GM19239 (cell line): ENCODE data around the gene GDF10.

ENCODE experiments used
- DNase-seq: peaks from one replicate; pipeline ENCODE4 v3.0.0; 2011; ENCODE audit warnings: low spot score; ENCODE audit not compliant: insufficient read length
- FAIRE-seq: peaks from 2 replicates; lab custom pipeline; 2011; peaks lifted over from hg19 to GRCh38; lab: Jason Lieb, UNC

GDF10 gene

DNA sequence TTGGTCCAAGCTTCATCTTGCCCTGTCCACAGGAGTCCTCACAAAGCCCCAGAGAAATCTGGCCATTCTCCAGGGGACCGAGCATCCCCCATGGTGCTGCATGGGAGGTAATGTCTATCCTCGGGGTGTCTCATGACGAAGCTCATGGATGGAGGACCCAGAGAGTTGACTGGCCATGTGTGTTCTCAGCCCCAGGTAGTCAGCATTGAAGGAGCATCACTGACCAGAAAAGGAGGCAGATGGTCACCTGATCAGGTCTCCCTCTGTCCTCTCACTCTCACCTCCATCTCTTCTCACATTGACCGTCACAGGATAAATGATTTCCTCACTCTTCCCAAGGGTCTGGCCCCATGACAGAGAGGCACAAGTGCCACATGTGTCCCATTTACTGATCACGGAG is 33.4 kb upstream of the GDF10 start:
- DNase-seq (no peak), FAIRE-seq (no peak)

GRCh38 chr10:47268696-47269095 is 31.3 kb upstream of the GDF10 start:
- FAIRE-seq, result no peak
- DNase-seq, result no peak

GRCh38 chr10:47269294-47269693 is 30.7 kb upstream of the GDF10 start:
- FAIRE-seq (no peak), DNase-seq (no peak)

DNA sequence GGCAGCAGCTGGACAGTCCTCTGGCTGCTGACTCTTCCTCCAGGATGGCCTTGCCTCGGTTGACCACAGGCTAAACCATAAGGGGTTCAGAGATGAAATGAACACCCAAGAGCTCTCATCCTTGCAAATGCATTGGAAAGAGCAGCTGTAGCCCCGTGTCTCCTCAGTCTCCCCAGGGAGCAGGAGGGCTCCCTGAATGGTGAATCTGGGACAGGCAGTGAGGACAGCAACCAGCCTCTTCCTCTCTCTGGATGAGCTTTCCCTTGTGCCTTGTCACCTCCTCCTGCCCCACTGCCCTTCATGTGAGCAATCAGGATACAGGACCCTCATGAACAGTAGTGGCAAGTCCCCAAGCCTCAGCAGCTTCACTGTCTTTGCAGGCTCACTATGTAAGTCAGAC is 23.9 kb upstream of the GDF10 start:
- FAIRE-seq, result no peak
- no peak for DNase-seq

DNA sequence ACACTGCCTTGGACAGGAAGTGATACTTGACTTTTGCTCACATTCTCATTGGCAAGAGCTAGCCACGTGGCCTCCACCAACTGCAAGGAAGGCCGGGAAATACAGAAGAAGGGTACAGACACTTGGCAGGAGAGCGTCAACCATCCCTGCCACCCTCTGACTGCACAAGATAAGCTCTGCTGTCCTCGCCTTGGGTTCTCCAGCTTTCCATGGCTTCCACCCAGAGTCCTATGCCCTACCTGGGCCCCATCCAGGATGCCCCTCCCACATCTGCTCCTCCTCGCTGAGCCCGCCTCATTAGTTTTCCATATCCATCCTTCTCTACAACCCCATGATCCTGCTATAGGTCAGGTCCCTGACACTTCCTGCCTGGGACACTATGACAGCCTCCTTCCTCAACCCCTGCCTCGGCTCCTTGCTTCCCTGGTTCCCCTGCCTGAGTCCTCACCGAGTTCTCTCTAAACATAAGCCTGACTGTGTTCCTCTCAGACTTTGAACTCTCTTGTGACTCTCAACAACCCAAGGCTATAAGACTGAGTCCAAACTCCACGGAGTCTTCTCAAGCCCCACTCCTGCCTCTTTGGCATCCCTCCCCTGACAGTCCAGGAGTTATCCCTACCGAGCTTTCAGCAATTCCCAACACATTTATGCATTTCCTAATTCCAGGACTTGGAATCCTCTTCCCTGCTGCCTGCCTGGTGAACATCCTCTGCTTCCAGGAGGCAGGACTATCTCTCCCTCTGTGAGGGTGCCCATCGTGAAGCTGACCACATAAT is 23.2 kb upstream of the GDF10 start:
- DNase-seq, result no peak
- FAIRE-seq, result no peak

GRCh38 chr10:47277352-47278151 is 22.4 kb upstream of the GDF10 start:
- no peak for FAIRE-seq
- no peak for DNase-seq

- FAIRE-seq, result no peak
- DNase-seq, result no peak
Observed at GRCh38 chr10:47278152-47278473, 21.9 kb upstream of the GDF10 start.

GRCh38 chr10:47278720-47279119 is 21.3 kb upstream of the GDF10 start:
- DNase-seq, result no peak
- no peak for FAIRE-seq

DNA sequence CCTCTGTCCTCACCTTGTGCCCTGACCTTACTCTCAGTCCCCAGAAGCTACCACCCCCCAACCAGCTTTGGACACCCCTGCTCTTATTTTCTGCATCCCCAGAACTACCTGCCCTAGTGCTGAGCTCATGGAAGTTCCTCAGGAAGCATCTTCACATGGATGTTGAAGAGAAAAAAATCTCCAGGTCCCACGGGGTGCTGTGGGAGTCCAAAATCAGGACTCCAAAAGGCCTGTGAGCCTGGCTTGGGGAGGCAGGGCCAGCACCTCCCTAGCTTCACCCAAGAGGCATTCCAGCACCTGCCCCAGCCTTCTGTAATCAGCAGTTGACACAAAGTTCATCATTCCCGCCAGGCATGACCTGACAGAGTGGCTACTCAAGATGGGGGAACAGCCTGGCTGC is 20.7 kb upstream of the GDF10 start:
- FAIRE-seq, result no peak

DNA sequence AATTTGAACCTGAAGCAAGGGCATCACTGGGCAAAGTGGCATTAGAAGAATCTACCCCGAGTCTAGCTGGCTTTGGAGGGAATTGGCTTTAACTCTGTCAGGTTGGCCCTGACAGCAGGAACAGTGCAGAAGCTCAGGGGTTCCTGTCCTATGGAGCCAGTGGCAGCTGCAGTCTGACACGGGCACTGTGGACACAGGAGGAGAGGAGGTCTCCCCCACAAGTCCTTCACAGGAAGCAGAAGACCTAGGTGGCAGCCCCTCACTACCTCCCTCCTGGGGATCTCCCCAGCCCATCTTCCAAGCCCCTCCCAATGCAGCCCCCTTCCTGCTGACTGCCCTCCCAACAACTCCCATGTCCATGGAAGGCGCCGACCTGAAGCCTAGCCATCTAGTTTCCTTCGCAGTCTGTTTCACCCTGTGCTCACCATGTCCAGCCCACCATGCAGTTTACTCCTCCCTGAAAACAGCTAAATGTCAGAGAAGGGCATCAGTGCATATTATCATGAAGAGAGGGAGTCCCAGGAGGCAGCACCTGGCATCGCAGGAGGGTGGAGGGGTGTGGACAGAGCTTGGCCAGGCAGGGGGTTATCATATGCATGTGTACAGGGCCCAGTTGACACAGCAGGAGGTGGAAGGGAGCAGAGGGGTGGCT is 17.9 kb upstream of the GDF10 start:
- no peak for FAIRE-seq
- DNase-seq, result no peak

More for the DNA sequence above, 20.7 kb upstream of the GDF10 start:
- no peak for DNase-seq

DNA sequence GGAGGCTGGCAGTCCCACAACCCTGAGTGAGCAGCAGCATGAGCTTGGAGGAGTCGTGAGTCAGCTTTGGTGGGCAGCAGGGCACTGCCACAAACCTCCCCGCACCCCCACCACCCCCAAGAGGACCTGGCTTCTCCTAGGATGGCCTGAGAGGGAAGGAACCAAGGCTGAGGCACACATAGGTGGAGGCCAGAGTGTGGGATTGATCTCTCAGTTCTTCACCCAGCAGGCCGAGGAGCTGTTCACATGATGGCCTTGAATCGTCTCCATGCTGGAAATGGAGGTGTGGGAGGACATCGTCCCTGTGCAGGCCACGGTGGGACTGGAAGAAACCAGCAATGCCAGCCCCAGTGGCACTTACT is 17.4 kb upstream of the GDF10 start:
- FAIRE-seq, result no peak
- DNase-seq, result no peak

DNA sequence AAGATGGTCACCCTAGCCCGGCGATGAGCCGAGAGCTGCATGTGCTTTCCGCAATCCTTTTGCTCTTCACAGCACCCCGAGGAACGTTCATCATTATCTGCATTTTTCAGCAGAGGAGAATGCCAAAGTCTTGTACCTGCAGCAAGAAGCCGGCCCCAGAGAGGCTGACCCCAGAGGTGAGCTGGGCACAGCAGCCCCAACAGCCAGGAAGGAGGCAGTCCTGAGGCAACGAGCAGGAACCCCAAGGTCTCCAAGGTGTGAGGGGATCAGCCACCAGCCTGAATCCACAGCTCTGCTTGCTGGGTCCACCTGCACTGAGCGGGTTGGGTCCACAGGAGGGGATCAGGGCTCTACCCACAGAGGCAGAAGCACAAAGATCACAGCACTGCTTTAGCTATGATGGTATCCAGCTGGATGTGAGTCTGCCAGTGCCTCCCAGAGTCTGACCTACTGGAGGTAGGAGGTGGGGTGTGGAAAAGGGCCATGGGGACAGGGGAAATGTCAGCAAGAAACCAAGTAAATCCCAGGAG is 16.8 kb upstream of the GDF10 start:
- FAIRE-seq (no peak), DNase-seq (no peak)

DNA sequence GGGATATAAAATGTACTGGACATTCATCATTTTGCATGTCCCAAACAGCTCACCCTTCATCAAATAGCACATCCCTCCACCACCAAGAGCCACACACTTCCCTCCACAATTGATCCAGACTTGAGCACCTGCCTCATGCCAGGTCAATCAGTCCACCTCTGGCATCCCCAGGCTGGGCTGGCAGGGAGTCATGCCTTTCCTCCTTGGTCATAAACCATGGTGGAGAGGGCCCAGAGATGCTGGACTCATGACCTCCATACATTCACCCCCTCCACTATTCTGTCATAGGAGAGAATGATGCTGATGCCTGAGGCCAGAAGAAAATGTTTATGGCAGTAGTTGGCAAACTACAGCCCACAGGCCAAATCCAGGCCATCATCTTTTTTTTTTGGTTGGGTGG is 16.1 kb upstream of the GDF10 start:
- FAIRE-seq (no peak), DNase-seq (no peak)

GRCh38 chr10:47285381-47286115 is 14.4 kb upstream of the GDF10 start:
- no peak for DNase-seq
- no peak for FAIRE-seq

GRCh38 chr10:47286116-47286505 is 13.9 kb upstream of the GDF10 start:
- FAIRE-seq (no peak), DNase-seq (no peak)

- no peak for DNase-seq
- FAIRE-seq, result no peak
Observed at GRCh38 chr10:47286591-47287315, 13.2 kb upstream of the GDF10 start.

GRCh38 chr10:47287365-47287802 is 12.6 kb upstream of the GDF10 start:
- no peak for DNase-seq

DNA sequence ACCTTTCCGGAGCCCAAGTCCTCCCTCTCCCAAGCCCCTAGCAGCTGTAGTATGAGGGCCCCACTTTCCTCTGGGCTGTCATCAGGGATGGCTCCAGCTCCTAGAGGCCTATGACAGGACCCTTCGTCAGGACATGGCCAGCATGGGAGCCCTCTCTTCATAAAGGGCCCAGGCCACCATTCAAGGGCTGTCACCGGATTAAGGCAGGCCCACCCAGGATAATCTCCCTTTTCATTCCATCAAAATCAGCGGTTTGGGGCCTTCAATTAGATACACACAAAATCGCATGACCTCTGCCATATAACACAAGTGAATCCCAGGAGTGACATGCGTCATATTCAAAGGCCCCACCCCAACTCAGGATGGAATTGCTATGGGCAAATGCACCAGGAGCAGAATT is 12.2 kb upstream of the GDF10 start:
- DNase-seq (no peak), FAIRE-seq (no peak)

More at GRCh38 chr10:47287365-47287802, 12.6 kb upstream of the GDF10 start:
- FAIRE-seq, result no peak

DNA sequence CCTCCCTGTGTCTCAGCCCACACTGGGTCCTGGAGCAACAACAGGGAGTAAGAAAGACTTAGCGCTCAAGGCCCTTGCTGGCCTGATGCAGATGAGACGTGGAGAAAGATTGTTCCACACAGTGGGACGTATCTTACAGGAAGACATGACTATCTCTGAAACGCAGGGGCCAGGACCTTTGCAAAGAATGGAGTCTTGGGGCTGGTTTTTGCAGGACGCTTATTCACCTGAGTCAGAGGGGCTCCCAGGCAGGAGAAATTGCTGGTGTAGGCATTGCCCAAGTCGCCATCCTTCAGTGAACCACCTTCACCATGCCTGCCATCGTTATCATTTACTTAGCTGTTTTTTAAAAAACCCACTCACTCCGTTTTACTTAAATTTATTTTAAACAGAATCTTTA is 11.8 kb upstream of the GDF10 start:
- no peak for FAIRE-seq
- DNase-seq, result no peak
